Inflammatory macrophage (primary cell): ENCODE results near the gene STIM1.
"Not testable (repeated sequence)": the region's sequence is repeated elsewhere in the genome, so short reads cannot be mapped to it uniquely, and the experiment has no call there.

ENCODE experiments used
- DNase-seq, 2 donors: peaks; one replicate each; pipeline ENCODE4 v3.0.0-alpha.2; 2020 to 2022

STIM1 gene

GRCh38 chr11:4123218-4123617, 267.8 kb downstream of the STIM1 start:
- DNase-seq: no peak

GRCh38 chr11:4125141-4125540, 269.7 kb downstream of the STIM1 start:
- DNase-seq: no peak

- no peak for DNase-seq
Measured at GRCh38 chr11:4127357-4127756, 271.9 kb downstream of the STIM1 start.

GRCh38 chr11:4130219-4130618, 274.8 kb downstream of the STIM1 start:
- not testable (repeated sequence) for DNase-seq

- DNase-seq: no peak
Measured at GRCh38 chr11:4134806-4135205, 279.3 kb downstream of the STIM1 start.

GRCh38 chr11:4138497-4138896, 283.0 kb downstream of the STIM1 start:
- no peak for DNase-seq

GRCh38 chr11:4140067-4140636, 284.7 kb downstream of the STIM1 start:
- no peak for DNase-seq
